Neural cell (in vitro differentiated cells): ENCODE data around the gene CABLES2. TPM values are rescaled to one million over a fixed set of nuclear protein-coding genes. Genes with fewer than 3 reads are reported as not detected.

ENCODE experiments used
- H2AFZ ChIP-seq: fragments of 200-600, 300-800 bp; sonication (generic), shearing (Covaris generic); 2 replicates; pipeline ENCODE4 v1.6.0; 2014; ENCODE audit warnings: low read depth, mild to moderate bottlenecking, antibody characterized with exemption, low read length, moderate library complexity
- H3F3A ChIP-seq: fragments of 200-600 bp; shearing (Covaris generic); 2 replicates; pipeline ENCODE4 v1.6.1; 2016; ENCODE audit warnings: mild to moderate bottlenecking, moderate library complexity, mixed read lengths, antibody characterized with exemption, low read length; ENCODE audit not compliant: insufficient read depth, poor library complexity, severe bottlenecking
- H3K27ac ChIP-seq: fragments of 200-600, 300-800 bp; sonication (generic), shearing (Covaris generic); 2 replicates; pipeline ENCODE4 v1.5.1; 2014; ENCODE audit warnings: mild to moderate bottlenecking, low read length, moderate library complexity
- H3K27me3 ChIP-seq: fragments of 300-800, 200-600 bp; sonication (generic), shearing (Covaris generic); 2 replicates; pipeline ENCODE4 v1.6.0; 2014; ENCODE audit warnings: mild to moderate bottlenecking, low read depth, low read length, moderate library complexity; ENCODE audit not compliant: insufficient read depth
- H3K36me3 ChIP-seq: fragments of 300-800, 200-600 bp; sonication (generic), shearing (Covaris generic); 2 replicates; pipeline ENCODE4 v1.5.1; 2014; ENCODE audit warnings: mild to moderate bottlenecking, antibody characterized with exemption, low read length, moderate library complexity; ENCODE audit not compliant: insufficient read depth
- H3K4me2 ChIP-seq: fragments of 300-800, 200-600 bp; sonication (generic), shearing (Covaris generic); 2 replicates; pipeline ENCODE4 v1.6.0; 2014; ENCODE audit warnings: mild to moderate bottlenecking, low read length
- H3K4me3 ChIP-seq: fragments of 300-800, 200-600 bp; sonication (generic), shearing (Covaris generic); 2 replicates; pipeline ENCODE4 v1.5.1; 2014; ENCODE audit warnings: mild to moderate bottlenecking, low read length, moderate library complexity
- H3K79me2 ChIP-seq: fragments of 200-600 bp; shearing (Covaris generic); replicated peaks from 2 replicates; pipeline ENCODE4 v1.6.0; 2014; ENCODE audit warnings: mild to moderate bottlenecking, low read length, moderate library complexity; ENCODE audit not compliant: insufficient read depth
- H3K9ac ChIP-seq: fragments of 300-800, 200-600 bp; sonication (generic), shearing (Covaris generic); 2 replicates; pipeline ENCODE4 v1.6.1; 2016; ENCODE audit warnings: mild to moderate bottlenecking, low read length, mixed read lengths
- H3K9me2 ChIP-seq: fragments of 200-600 bp; shearing (Covaris generic); 2 replicates; pipeline ENCODE4 v1.6.1; 2016; ENCODE audit warnings: mild to moderate bottlenecking, low read length, mixed read lengths; ENCODE audit not compliant: insufficient read depth
- H3K9me3 ChIP-seq: fragments of 200-600, 300-800 bp; sonication (generic), shearing (Covaris generic); 2 replicates; pipeline ENCODE4 v1.6.1; 2016; ENCODE audit warnings: mild to moderate bottlenecking, mixed run types, low read length, moderate library complexity, mixed read lengths
- H4K20me1 ChIP-seq: fragments of 200-600 bp; shearing (Covaris generic); 2 replicates; pipeline ENCODE4 v1.6.1; 2016; ENCODE audit warnings: mild to moderate bottlenecking, mixed run types; ENCODE audit not compliant: insufficient read depth
- CTCF ChIP-seq: fragments of 450-650 bp; IDR thresholded peaks from 2 replicates; pipeline ENCODE4 v1.5.1; 2014; ENCODE audit warnings: antibody characterized with exemption, mild to moderate bottlenecking, moderate library complexity; ENCODE audit not compliant: poor library complexity, severe bottlenecking
- EP300 ChIP-seq: fragments of 450-650 bp; conservative IDR thresholded peaks from 2 replicates; pipeline ENCODE4 v1.6.1; 2014; ENCODE audit warnings: antibody characterized with exemption, mild to moderate bottlenecking, moderate library complexity; ENCODE audit not compliant: poor library complexity, severe bottlenecking
- EZH2 ChIP-seq: fragments of 200-600, 300-800 bp; shearing (Covaris generic), sonication (generic); IDR thresholded peaks from 2 replicates; pipeline ENCODE4 v1.6.1; 2014; ENCODE audit warnings: antibody characterized with exemption, low read length, borderline replicate concordance, mild to moderate bottlenecking; ENCODE audit not compliant: insufficient read depth, poor library complexity, severe bottlenecking
- MXI1 ChIP-seq: fragments of 450-650 bp; conservative IDR thresholded peaks from 2 replicates; pipeline ENCODE4 v1.6.1; 2014; ENCODE audit warnings: antibody characterized with exemption, mild to moderate bottlenecking; ENCODE audit not compliant: poor library complexity, severe bottlenecking
- POLR2AphosphoS5 ChIP-seq: IDR thresholded peaks from 2 replicates; pipeline ENCODE4 v1.6.1; 2012
- RAD21 ChIP-seq: fragments of 450-650 bp; conservative IDR thresholded peaks from 2 replicates; pipeline ENCODE4 v1.6.1; 2014; ENCODE audit warnings: antibody characterized with exemption, mild to moderate bottlenecking, moderate library complexity
- REST ChIP-seq: IDR thresholded peaks from 2 replicates; pipeline ENCODE4 v1.6.1; 2012; ENCODE audit warnings: borderline replicate concordance
- SMC3 ChIP-seq: fragments of 450-650 bp; conservative IDR thresholded peaks from 2 replicates; pipeline ENCODE4 v1.6.1; 2014; ENCODE audit warnings: antibody characterized with exemption, mild to moderate bottlenecking, moderate library complexity; ENCODE audit not compliant: poor library complexity
- TAF1 ChIP-seq: IDR thresholded peaks from 2 replicates; pipeline ENCODE4 v1.6.1; 2012; ENCODE audit warnings: low read depth
- polyA plus RNA-seq: library from polyadenylated mRNA; depleted of rRNA; stranded (reverse); fragments of >200 nt; gene quantifications from 2 replicates; pipeline ENCODE4 v1.2.3, GENCODE V29; 2014

The CABLES2 gene
- polyA plus RNA-seq, 1 donor from 2014 or later, result 8.3 TPM

- no peaks in the 10 kb centered on the region for H3K27me3 ChIP-seq
- no peak overlapping the region for H3K9ac ChIP-seq
- no peak for TF ChIP-seq REST
- TF ChIP-seq MXI1, result no peak
- TF ChIP-seq POLR2AphosphoS5, result no peak
- no peak for TF ChIP-seq SMC3
- TF ChIP-seq EP300, result no peak
- no peak for TF ChIP-seq TAF1
- TF ChIP-seq EZH2, result no peak
- no peak for TF ChIP-seq CTCF
- TF ChIP-seq RAD21, result no peak
- no peaks in the 10 kb centered on the region for H3K36me3 ChIP-seq
- H3K4me3 ChIP-seq, result no peak overlapping the region
- no peaks in the 10 kb centered on the region for H3K9me3 ChIP-seq
- no peaks in the 10 kb centered on the region for H3F3A ChIP-seq
- no peaks in the 10 kb centered on the region for H3K9me2 ChIP-seq
- no peak overlapping the region for H3K4me2 ChIP-seq
- H3K27ac ChIP-seq, result no peak overlapping the region
- no peaks in the 10 kb centered on the region for H3K79me2 ChIP-seq
- H2AFZ ChIP-seq, result no peak overlapping the region
- no peaks in the 10 kb centered on the region for H4K20me1 ChIP-seq
Measured at GRCh38 chr20:62377615-62378178, 29.4 kb downstream of the CABLES2 start.

GRCh38 chr20:62377064-62377461, 30.0 kb downstream of the CABLES2 start:
- no peaks in the 10 kb centered on the region for H3K27me3 ChIP-seq
- H3K4me3 ChIP-seq, result no peak overlapping the region
- H3F3A ChIP-seq, result no peaks in the 10 kb centered on the region
- no peak overlapping the region for H3K27ac ChIP-seq
- no peak overlapping the region for H2AFZ ChIP-seq
- no peak for TF ChIP-seq TAF1
- no peak for TF ChIP-seq RAD21
- no peak for TF ChIP-seq MXI1
- H3K4me2 ChIP-seq, result no peak overlapping the region
- no peaks in the 10 kb centered on the region for H3K79me2 ChIP-seq
- H3K9me3 ChIP-seq, result no peaks in the 10 kb centered on the region
- no peaks in the 10 kb centered on the region for H3K9me2 ChIP-seq
- no peaks in the 10 kb centered on the region for H4K20me1 ChIP-seq
- no peaks in the 10 kb centered on the region for H3K36me3 ChIP-seq
- no peak overlapping the region for H3K9ac ChIP-seq
